Activated naive CD8-positive, alpha-beta T cell treated with anti-CD3 and anti-CD28 coated beads, Interleukin-2, amount 50 U/mL, for 24 hours (primary cell): Measurements from ENCODE around the gene UBAC2.
"Not testable (repeated sequence)": the region's sequence is repeated elsewhere in the genome, so short reads cannot be mapped to it uniquely, and the experiment has no call there.

Experiments
- ATAC-seq: fragments of 150-1000 bp; cut with Tn5 transposase; one replicate; pipeline ENCODE4 v1.10.0; 2021
- DNase-seq: peaks from one replicate; pipeline ENCODE4 v3.0.0; 2021
- H3K27ac Mint-ChIP-seq: one replicate; pipeline ENCODE4 v1.8.0; 2021; ENCODE audit warnings: mild to moderate bottlenecking, mixed read lengths
- H3K27me3 Mint-ChIP-seq: one replicate; pipeline ENCODE4 v1.8.0; 2021; ENCODE audit warnings: mixed read lengths
- H3K36me3 Mint-ChIP-seq: one replicate; pipeline ENCODE4 v1.8.0; 2021; ENCODE audit warnings: low read depth, mixed read lengths
- H3K4me1 Mint-ChIP-seq: one replicate; pipeline ENCODE4 v1.8.0; 2021; ENCODE audit warnings: mixed read lengths
- H3K4me3 Mint-ChIP-seq: one replicate; pipeline ENCODE4 v1.8.0; 2021; ENCODE audit warnings: mild to moderate bottlenecking, moderate library complexity, mixed read lengths
- H3K9me3 Mint-ChIP-seq: one replicate; pipeline ENCODE4 v1.8.0; 2021; ENCODE audit warnings: mixed read lengths

The UBAC2 gene

DNA sequence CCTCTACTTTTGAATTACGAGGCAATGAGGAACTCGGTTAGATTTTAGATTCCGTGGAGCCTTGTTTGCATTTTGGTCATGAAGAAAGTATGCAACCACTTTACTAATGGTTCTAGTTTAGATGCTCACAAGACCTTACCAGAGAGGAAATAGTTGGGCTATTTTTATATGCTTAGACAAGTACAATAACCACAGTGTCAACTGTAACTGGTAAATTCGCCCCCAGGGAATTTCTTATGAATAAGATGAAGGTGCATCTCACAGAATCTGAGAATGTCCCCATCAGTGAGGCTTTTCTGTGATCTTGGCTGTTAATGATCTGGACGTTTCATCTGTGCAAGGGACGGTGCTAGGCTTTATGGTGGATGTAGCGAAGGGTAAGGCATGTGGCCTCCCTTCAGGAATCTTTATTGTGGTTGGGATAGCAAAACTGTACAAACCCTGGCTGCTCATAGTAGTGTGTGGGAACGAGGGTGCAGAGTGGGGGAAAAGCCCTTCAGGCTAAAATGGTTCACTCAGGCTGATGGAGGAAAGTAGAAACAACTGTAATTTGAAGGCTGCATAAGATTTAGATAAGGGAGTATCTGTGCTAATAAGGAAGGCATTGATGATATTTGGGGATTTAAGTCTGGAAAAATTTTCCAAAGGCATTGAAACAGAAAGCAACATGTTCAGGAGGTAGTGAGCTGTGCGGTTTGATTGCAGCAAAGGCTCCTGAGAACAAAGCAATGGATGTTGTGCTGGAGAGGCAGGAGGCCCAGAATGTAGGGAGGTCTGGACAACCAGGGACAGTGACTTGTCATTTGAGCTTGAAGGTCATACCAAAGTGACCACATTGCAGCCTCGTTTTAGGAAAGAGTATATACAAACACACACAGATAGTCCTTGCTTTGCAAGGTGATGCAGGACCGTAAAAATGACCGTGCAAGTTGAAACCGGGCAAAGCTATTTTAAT, 28.4 kb downstream of the UBAC2 start:
- Mint-ChIP-seq H3K4me1 (peaks cover 85% of the 10 kb centered on the region), H3K36me3 (peaks cover 20% of the 10 kb centered on the region), H3K27ac (peak overlapping the region; percentile 87), H3K9me3 (no peaks in the 10 kb centered on the region), H3K27me3 (no peaks in the 10 kb centered on the region), H3K4me3 (peak overlapping the region; percentile 72)
- DNase-seq = no peak
- peak; percentile 80 for ATAC-seq

DNA sequence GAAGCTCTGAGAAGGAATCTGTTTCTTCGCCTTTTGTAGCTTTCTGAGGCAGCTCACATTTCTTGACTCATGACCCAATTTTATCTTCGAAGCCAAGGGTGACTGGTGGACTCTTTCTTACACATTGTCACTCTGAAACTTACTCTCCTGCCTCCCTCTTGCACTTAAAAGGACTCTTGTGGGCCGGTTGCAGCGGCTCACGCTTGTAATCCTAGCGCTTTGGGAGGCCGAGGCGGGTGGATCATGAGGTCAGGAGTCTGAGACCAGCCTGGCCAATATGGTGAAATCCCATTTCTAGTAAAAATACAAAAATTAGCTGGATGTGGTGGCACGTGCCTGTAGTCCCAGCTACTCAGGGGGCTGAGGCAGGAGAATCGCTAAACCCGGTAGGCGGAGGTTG, 29.9 kb downstream of the UBAC2 start:
- ATAC-seq, H3K4me3 Mint-ChIP-seq, DNase-seq, H3K27me3 Mint-ChIP-seq, H3K9me3 Mint-ChIP-seq: not testable (repeated sequence)
- peak overlapping the region; percentile 72 for H3K27ac Mint-ChIP-seq
- H3K4me1 Mint-ChIP-seq = peaks cover 84% of the 10 kb centered on the region
- H3K36me3 Mint-ChIP-seq = peaks cover 23% of the 10 kb centered on the region

DNA sequence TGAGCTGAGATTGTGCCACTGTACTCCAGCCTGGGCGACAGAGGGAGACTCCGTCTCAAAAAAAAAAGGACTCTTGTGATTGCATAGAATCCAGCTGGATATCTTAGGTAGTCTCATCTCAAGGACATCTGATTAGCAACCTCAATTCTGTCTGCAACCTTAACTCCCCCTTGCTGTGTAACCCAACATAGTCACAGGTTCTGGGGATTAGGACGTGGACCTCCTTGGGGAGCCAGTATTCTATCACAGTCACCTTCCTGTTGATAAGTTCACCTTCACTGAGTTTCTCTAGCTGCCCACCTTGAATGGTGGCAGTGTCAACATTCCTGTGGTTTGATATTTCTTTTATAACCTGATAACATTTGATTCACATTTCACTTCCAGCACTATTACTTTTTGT, 30.3 kb downstream of the UBAC2 start:
- H3K36me3 Mint-ChIP-seq = peaks cover 22% of the 10 kb centered on the region
- H3K4me3 Mint-ChIP-seq = no peak overlapping the region
- ATAC-seq (no peak), DNase-seq (no peak)
- peak overlapping the region; percentile 72 for H3K27ac Mint-ChIP-seq
- H3K27me3 Mint-ChIP-seq = no peaks in the 10 kb centered on the region
- H3K4me1 Mint-ChIP-seq = peaks cover 84% of the 10 kb centered on the region
- no peaks in the 10 kb centered on the region for H3K9me3 Mint-ChIP-seq

DNA sequence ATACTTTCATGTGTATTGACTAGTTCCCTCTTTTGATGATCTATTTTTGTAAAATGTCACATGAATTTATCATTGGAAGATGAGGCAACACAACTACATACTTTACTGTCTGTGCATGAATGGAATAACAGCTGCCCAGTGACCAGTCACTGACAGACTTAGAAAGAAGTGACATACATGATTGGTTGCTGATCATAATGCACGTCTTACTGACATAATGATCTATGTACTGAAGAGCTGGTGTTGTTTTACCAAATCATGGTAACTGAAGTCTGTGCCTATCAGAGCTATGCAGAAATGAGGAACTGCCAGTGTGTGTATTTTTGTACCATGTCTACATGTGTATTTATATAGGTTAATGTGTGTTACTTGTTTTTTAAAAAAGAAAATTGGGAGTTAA, 31.1 kb downstream of the UBAC2 start:
- Mint-ChIP-seq H3K4me1 (peaks cover 84% of the 10 kb centered on the region), H3K27me3 (no peaks in the 10 kb centered on the region), H3K9me3 (no peaks in the 10 kb centered on the region), H3K4me3 (no peak overlapping the region), H3K27ac (peak overlapping the region; percentile 72), H3K36me3 (peaks cover 16% of the 10 kb centered on the region)
- ATAC-seq = no peak
- DNase-seq = no peak

DNA sequence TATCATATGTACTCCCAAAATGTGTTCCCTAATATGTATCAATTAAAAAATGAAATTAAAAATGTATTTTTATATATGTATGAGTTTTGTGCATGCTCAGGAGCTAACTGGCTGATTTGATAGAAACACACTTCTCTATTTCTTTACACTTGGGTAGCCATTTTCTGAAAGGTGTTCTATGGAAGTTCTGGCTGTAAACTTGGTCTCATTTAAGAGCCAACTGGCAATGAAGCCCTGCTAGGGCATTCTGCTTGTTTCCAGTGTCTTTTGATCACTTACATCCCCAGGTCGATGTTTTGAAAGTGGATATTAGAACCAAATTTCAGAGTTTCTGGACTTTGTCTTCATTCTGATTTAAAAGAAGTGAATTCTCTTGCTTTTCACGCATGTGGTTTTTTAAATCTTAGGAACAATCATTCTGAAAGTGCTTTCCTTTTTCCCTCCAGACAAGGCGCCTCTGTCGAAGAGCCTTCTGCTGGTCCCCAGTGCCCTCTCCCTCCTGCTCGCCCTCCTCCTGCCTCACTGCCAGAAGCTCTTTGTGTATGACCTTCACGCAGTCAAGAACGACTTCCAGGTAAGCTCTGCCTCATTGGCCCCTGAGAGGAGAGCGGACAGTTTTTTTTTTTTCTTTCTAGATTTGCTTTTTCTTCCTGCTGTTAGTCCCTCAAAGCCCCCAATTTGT, 37.5 kb downstream of the UBAC2 start:
- DNase-seq = no peak
- Mint-ChIP-seq H3K9me3 (no peaks in the 10 kb centered on the region), H3K36me3 (peaks cover 36% of the 10 kb centered on the region), H3K4me1 (peaks cover 65% of the 10 kb centered on the region), H3K27ac (peak overlapping the region; percentile 82), H3K4me3 (peak overlapping the region; percentile 66), H3K27me3 (no peaks in the 10 kb centered on the region)
- peak; percentile 94 for ATAC-seq

DNA sequence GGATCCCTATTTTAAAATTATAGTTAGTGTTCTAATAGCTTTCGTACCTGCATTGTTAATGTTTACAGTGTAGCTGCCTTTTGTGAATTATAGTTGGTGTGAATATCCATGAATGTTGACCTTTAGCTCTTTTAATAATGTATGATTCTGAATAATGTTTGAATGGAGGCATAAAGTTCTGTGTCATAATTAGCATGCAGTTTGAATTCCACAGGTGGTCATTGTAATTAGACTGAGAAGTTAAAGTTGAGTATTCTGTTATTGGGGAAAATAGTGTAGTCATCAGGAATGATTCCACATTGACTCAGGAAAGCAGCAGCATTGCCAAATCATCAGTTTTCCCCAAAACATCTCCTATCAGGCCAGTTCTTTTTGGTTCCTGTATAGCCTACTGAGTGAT, 45.4 kb downstream of the UBAC2 start:
- no peak for ATAC-seq
- Mint-ChIP-seq H3K4me1 (peaks cover 25% of the 10 kb centered on the region), H3K27me3 (no peaks in the 10 kb centered on the region), H3K4me3 (no peak overlapping the region), H3K27ac (peak overlapping the region; percentile 41), H3K36me3 (peaks cover 51% of the 10 kb centered on the region), H3K9me3 (peaks cover 4% of the 10 kb centered on the region)
- no peak for DNase-seq

DNA sequence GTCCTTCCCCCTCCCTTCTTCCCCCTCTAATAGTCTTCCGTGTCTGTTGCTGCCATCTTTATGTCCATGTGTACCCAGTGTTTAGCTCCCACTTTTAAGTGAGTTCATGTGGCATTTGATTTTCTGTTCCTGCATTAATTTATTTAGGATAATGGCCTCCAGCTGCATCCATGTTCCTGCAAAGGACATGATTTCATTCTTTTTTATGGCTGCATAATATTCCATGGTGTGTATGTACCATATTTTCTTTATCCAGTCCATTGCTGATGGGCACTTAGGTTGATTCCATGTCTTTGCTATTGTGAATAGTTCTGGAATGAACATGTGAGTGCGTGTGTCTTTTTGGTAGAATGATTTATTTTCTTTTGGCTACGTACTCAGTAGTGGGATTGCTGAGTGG, 48.5 kb downstream of the UBAC2 start:
- peaks cover 52% of the 10 kb centered on the region for H3K36me3 Mint-ChIP-seq
- ATAC-seq = not testable (repeated sequence)

DNA sequence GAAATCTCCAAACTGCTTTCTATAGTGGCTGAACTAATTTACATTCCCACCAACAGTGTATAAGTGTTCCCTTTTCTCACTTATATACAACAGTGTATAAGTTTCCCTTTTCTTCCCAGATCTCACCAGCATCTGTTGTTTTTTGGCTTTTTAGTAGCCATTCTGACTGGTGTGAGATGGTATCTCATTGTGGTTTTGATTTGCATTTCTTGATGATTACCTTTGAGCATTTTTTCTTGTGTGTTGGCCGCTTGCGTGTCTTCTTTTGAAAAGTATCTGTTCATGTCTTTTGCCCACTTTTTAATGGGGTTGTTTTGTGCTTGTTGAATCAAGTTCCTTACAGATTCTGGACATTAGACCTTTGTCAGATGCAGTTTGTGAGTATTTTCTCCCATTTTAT, 49.0 kb downstream of the UBAC2 start:
- H3K27me3 Mint-ChIP-seq, H3K9me3 Mint-ChIP-seq, H3K4me3 Mint-ChIP-seq, ATAC-seq, DNase-seq: not testable (repeated sequence)
- peak overlapping the region; percentile 23 for H3K27ac Mint-ChIP-seq
- peaks cover 45% of the 10 kb centered on the region for H3K4me1 Mint-ChIP-seq
- peaks cover 51% of the 10 kb centered on the region for H3K36me3 Mint-ChIP-seq

More for the DNA sequence above, 48.5 kb downstream of the UBAC2 start:
- H3K27ac Mint-ChIP-seq, H3K9me3 Mint-ChIP-seq, H3K27me3 Mint-ChIP-seq, H3K4me3 Mint-ChIP-seq, DNase-seq: not testable (repeated sequence)
- H3K4me1 Mint-ChIP-seq = peaks cover 44% of the 10 kb centered on the region

DNA sequence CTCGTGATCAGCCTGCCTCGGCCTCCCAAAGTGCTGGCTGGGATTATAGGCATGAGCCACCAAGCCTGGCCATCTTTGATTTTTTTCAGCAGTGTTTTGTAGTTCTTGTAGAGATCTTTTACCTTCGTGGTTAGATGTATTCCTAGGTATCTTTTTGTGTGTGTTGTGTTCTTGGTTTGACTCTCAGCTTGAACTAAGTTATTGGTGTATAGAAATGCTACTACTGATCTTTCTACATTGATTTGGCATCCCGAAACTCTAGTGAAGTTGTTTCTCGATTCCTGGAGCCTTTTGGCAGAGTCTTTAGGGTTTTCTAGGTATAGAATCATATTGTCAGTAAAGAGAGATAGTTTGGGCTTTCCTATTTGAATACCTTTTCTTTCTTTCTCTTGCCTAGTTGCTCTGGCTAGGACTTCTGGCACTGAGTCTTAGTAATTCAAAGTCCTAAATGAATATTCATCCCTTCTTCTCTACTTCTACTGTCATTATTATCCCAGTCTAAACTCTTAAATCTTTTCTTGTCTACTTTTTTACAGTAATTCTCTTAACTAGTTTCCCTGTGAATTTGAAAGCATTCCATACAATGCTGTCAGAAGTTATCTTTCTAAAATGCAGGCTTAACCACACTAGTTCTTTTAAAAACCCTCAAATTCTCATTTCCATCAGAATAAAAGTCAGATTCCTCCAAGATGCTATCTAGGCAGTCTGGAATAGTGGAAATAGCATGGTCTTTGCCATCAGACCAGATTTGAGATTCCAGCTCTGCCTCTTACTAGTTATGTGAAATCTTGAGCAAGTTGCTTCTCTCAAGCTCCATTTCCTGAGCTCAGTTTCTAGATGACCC, 50.5 kb downstream of the UBAC2 start:
- H3K4me1 Mint-ChIP-seq = peaks cover 61% of the 10 kb centered on the region
- no peaks in the 10 kb centered on the region for H3K27me3 Mint-ChIP-seq
- no peak for ATAC-seq
- no peak for DNase-seq
- no peak overlapping the region for H3K4me3 Mint-ChIP-seq
- peak overlapping the region; percentile 64 for H3K27ac Mint-ChIP-seq
- peaks cover 4% of the 10 kb centered on the region for H3K9me3 Mint-ChIP-seq
- peaks cover 61% of the 10 kb centered on the region for H3K36me3 Mint-ChIP-seq

DNA sequence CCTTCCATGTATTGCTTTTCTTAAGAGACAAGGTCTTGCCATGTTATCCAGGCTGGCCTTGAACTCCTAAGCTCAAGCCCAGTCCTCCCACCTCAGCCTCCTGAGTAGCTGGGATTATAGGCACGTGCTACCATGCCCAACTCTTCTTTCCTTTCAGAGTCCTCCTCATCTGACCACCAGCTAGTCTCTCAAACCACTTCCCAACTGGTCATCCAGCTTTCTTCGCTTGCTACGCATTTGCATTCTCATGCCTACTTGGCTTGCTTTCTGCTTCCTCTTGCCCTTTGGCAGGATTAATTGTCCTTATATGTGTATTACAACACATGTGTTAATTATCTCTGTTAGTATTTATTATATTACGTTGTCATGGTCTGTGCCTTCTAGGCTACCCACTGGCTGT, 51.3 kb downstream of the UBAC2 start:
- Mint-ChIP-seq H3K4me1 (peaks cover 67% of the 10 kb centered on the region), H3K27ac (peak overlapping the region; percentile 64), H3K4me3 (no peak overlapping the region), H3K27me3 (no peaks in the 10 kb centered on the region), H3K36me3 (peaks cover 60% of the 10 kb centered on the region), H3K9me3 (peaks cover 4% of the 10 kb centered on the region)
- ATAC-seq = no peak
- no peak for DNase-seq

DNA sequence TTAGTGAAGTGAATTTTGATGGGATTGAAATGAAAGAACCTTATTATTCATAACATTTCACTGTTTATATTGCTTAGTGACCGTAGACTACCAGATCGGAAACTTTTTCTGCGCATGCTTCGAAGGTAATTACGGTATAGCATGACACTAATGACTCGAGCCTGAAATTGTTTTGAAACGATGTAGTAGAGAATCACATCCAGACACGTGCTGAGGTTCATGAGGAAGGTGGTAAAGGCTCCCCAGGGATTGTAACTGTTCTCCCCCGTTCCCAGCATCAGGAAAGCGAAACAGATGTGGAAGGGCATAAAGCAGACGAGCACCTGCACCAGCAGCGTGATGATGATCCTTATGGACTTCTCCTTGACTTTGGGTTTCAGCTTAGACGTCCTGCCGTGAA, 54.2 kb downstream of the UBAC2 start:
- no peaks in the 10 kb centered on the region for H3K27me3 Mint-ChIP-seq
- DNase-seq (no peak), ATAC-seq (no peak)
- peak overlapping the region; percentile 96 for H3K4me3 Mint-ChIP-seq
- peak overlapping the region; percentile 84 for H3K27ac Mint-ChIP-seq
- H3K4me1 Mint-ChIP-seq = peaks cover 78% of the 10 kb centered on the region
- no peaks in the 10 kb centered on the region for H3K9me3 Mint-ChIP-seq
- peaks cover 44% of the 10 kb centered on the region for H3K36me3 Mint-ChIP-seq

DNA sequence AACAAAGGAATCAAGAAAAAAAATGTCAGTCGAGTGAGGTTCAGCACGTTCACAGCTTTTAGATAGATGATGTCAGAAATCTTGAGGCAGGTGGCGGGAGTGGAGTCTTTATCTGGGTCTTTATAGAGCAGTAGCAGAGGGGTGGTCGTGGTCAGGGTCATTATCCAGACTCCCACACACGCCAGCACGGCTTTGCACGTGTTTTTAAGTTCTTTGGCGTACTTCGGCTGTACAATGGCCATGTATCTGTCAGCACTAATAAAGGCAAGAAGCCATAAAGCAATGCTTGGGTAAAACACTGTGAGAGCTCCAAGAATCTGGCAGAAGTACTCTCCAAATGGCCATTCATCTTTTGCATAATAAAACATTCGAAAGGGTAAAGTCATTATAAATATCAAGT, 54.6 kb downstream of the UBAC2 start:
- no peaks in the 10 kb centered on the region for H3K9me3 Mint-ChIP-seq
- peaks cover 80% of the 10 kb centered on the region for H3K4me1 Mint-ChIP-seq
- peak overlapping the region; percentile 96 for H3K4me3 Mint-ChIP-seq
- no peaks in the 10 kb centered on the region for H3K27me3 Mint-ChIP-seq
- peak overlapping the region; percentile 84 for H3K27ac Mint-ChIP-seq
- ATAC-seq = no peak
- H3K36me3 Mint-ChIP-seq = peaks cover 44% of the 10 kb centered on the region
- DNase-seq = no peak

DNA sequence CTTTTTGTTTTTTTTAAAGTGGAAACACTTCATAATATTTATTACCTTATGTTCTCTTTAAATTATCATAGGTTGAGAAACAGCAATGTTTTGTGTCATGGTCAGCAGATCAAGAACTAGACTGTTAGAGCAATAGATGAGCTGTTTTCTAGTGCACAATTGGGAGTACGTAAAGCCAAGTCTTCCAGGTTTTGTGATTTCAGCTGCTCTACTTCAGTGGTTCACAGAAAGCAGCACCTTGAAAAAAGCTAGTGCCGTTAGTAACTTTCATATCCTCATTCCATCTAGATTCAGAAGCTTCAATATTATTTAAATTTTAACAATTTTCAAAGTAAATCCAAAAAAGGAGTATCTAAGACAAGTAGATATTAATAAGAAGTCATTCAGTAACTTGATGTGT, 55.6 kb downstream of the UBAC2 start:
- Mint-ChIP-seq H3K27ac (peak overlapping the region; percentile 84), H3K4me3 (peak overlapping the region; percentile 96), H3K27me3 (no peaks in the 10 kb centered on the region), H3K36me3 (peaks cover 41% of the 10 kb centered on the region), H3K9me3 (no peaks in the 10 kb centered on the region), H3K4me1 (peaks cover 79% of the 10 kb centered on the region)
- ATAC-seq (no peak), DNase-seq (no peak)

DNA sequence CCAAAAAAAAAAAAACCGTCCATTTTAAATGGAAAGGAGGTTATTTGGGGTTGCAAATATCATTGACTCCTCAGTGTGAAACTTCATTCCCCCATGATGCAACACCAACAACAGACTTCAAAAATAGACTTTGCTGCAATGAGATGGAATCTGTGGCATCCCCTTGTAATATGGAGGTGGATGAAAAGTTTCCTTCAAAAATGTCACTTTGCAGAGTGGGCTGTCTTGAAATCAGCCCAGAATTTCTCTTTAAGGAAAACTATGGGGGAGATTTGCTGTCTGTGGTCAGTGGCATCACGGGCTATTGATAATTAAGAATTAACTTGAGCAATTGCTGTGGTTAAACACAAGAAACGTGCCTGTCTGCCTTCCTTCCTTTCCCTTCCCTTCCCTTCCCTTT, 56.1 kb downstream of the UBAC2 start:
- peak overlapping the region; percentile 96 for H3K4me3 Mint-ChIP-seq
- H3K4me1 Mint-ChIP-seq = peaks cover 77% of the 10 kb centered on the region
- no peaks in the 10 kb centered on the region for H3K9me3 Mint-ChIP-seq
- DNase-seq = no peak
- H3K27ac Mint-ChIP-seq = peak overlapping the region; percentile 84
- ATAC-seq = peak; percentile 56
- no peaks in the 10 kb centered on the region for H3K27me3 Mint-ChIP-seq
- H3K36me3 Mint-ChIP-seq = peaks cover 38% of the 10 kb centered on the region
